CD4-positive, alpha-beta T cell treated with Interleukin-21 for 1 hour (primary cell): Measurements from ENCODE around the gene HOXA10.

Experiments
- DNase-seq: peaks from one replicate; pipeline ENCODE4 v3.0.0-alpha.2; 2020

The HOXA10 gene

GRCh38 chr7:27128034-27128433 is 46.1 kb downstream of the HOXA10 start:
- DNase-seq, result no peak

GRCh38 chr7:27126596-27127327 is 47.4 kb downstream of the HOXA10 start:
- no peak for DNase-seq

- DNase-seq, result no peak
Observed at GRCh38 chr7:27125986-27126394, 48.1 kb downstream of the HOXA10 start.

GRCh38 chr7:27124902-27125689 is 49.0 kb downstream of the HOXA10 start:
- DNase-seq, result no peak

- no peak for DNase-seq
Observed at GRCh38 chr7:27124096-27124901, 49.8 kb downstream of the HOXA10 start.

GRCh38 chr7:27123477-27124053 is 50.6 kb downstream of the HOXA10 start:
- no peak for DNase-seq

GRCh38 chr7:27123007-27123476 is 51.1 kb downstream of the HOXA10 start:
- no peak for DNase-seq

- DNase-seq, result no peak
Observed at GRCh38 chr7:27122077-27122910, 51.8 kb downstream of the HOXA10 start.

GRCh38 chr7:27121684-27122076 is 52.4 kb downstream of the HOXA10 start:
- DNase-seq, result no peak
